HEK293 (cell line): Measurements from ENCODE around the gene TARS2.
A peak's percentile ranks its signal among the peaks of the same experiment; 100 is the strongest.

Experiments used
- CTCF ChIA-PET: fragments of 350-600 bp; formaldehyde crosslinking; extraction: SDS; loops from one replicate; lab custom pipeline; 2021; ENCODE audit warnings: antibody characterized with exemption; lab: Yijun Ruan, JAX
- POLR2A ChIA-PET: fragments of 300-600 bp; formaldehyde crosslinking; extraction: SDS; loops from one replicate; lab custom pipeline; 2020; ENCODE audit warnings: antibody characterized with exemption, inconsistent platforms; lab: Yijun Ruan, JAX
- H3K27ac ChIP-seq: fragments of 200-500 bp; sonication (Bioruptor generic); 2 replicates; pipeline ENCODE4 v1.5.1; 2014; ENCODE audit warnings: low read depth, low read length, control low read depth, inconsistent platforms; ENCODE audit errors: extremely low read depth
- H3K36me3 ChIP-seq, 2 experiments: fragments of 200-500 bp in 1 of 2; sonication (Bioruptor generic) in 1 of 2; 1 replicate in 1 of 2; 2 replicates in 1 of 2; pipeline ENCODE4 v1.5.1; 2014 to 2017; ENCODE audit warnings: inconsistent platforms in 2 of 2, low read length in 2 of 2; ENCODE audit not compliant: control insufficient read depth in 2 of 2, insufficient read depth in 1 of 2
- H3K4me1 ChIP-seq: fragments of 200-500 bp; sonication (Bioruptor generic); 2 replicates; pipeline ENCODE4 v1.5.1; 2014; ENCODE audit warnings: mild to moderate bottlenecking, low read length, inconsistent platforms; ENCODE audit not compliant: control insufficient read depth, insufficient read depth
- H3K4me3 ChIP-seq: 2 replicates; pipeline ENCODE4 v1.5.1; 2011; ENCODE audit warnings: low read depth, mild to moderate bottlenecking, control low read depth, low read length, moderate library complexity
- H3K9me3 ChIP-seq: fragments of 200-500 bp; sonication (Bioruptor generic); 2 replicates; pipeline ENCODE4 v1.5.1; 2014; ENCODE audit warnings: low read depth, low read length, inconsistent platforms; ENCODE audit not compliant: control insufficient read depth, insufficient read depth
- GLIS1 ChIP-seq: fragments of 450-650 bp; formaldehyde crosslinking; IDR thresholded peaks from 2 replicates; pipeline ENCODE4 v1.5.1; 2016; ENCODE audit warnings: missing biosample characterization, missing genetic modification characterization
- OVOL3 ChIP-seq: fragments of 450-650 bp; formaldehyde crosslinking; IDR thresholded peaks from 2 replicates; pipeline ENCODE4 v1.5.1; 2016; ENCODE audit warnings: missing biosample characterization, missing genetic modification characterization
- ZNF121 ChIP-seq: fragments of 450-650 bp; formaldehyde crosslinking; IDR thresholded peaks from 2 replicates; pipeline ENCODE4 v1.5.1; 2016; ENCODE audit warnings: missing biosample characterization, missing genetic modification characterization
- ZNF157 ChIP-seq: fragments of 450-650 bp; formaldehyde crosslinking; IDR thresholded peaks from 2 replicates; pipeline ENCODE4 v1.5.1; 2016; ENCODE audit warnings: missing biosample characterization, missing genetic modification characterization
- ZNF433 ChIP-seq: fragments of 450-650 bp; formaldehyde crosslinking; IDR thresholded peaks from 2 replicates; pipeline ENCODE4 v1.5.1; 2016; ENCODE audit warnings: missing biosample characterization, missing genetic modification characterization, low read depth
- ZNF600 ChIP-seq: fragments of 450-650 bp; formaldehyde crosslinking; IDR thresholded peaks from 2 replicates; pipeline ENCODE4 v1.5.1; 2016; ENCODE audit warnings: missing biosample characterization, missing genetic modification characterization
- ZNF629 ChIP-seq: fragments of 450-650 bp; formaldehyde crosslinking; IDR thresholded peaks from 2 replicates; pipeline ENCODE4 v1.5.1; 2017; ENCODE audit warnings: missing biosample characterization, missing genetic modification characterization
- ZNF664 ChIP-seq: fragments of 450-650 bp; formaldehyde crosslinking; IDR thresholded peaks from 2 replicates; pipeline ENCODE4 v1.5.1; 2016; ENCODE audit warnings: missing biosample characterization, missing genetic modification characterization
- TF ChIP-seq, protein P1 (sequence below): fragments of 450-650 bp; formaldehyde crosslinking; IDR thresholded peaks from 2 replicates; pipeline ENCODE4 v1.5.1; 2016; ENCODE audit warnings: missing biosample characterization, missing genetic modification characterization
- TF ChIP-seq, protein P2 (sequence below): fragments of 450-650 bp; formaldehyde crosslinking; IDR thresholded peaks from 2 replicates; pipeline ENCODE4 v1.5.1; 2016; ENCODE audit warnings: missing biosample characterization, missing genetic modification characterization
- TF ChIP-seq, protein P3 (sequence below): fragments of 450-650 bp; formaldehyde crosslinking; IDR thresholded peaks from 2 replicates; pipeline ENCODE4 v1.5.1; 2016; ENCODE audit warnings: missing biosample characterization, missing genetic modification characterization
- TF ChIP-seq, protein P4 (sequence below): fragments of 450-650 bp; formaldehyde crosslinking; IDR thresholded peaks from 2 replicates; pipeline ENCODE4 v1.5.1; 2016; ENCODE audit warnings: missing biosample characterization, missing genetic modification characterization

Gene TARS2

DNA sequence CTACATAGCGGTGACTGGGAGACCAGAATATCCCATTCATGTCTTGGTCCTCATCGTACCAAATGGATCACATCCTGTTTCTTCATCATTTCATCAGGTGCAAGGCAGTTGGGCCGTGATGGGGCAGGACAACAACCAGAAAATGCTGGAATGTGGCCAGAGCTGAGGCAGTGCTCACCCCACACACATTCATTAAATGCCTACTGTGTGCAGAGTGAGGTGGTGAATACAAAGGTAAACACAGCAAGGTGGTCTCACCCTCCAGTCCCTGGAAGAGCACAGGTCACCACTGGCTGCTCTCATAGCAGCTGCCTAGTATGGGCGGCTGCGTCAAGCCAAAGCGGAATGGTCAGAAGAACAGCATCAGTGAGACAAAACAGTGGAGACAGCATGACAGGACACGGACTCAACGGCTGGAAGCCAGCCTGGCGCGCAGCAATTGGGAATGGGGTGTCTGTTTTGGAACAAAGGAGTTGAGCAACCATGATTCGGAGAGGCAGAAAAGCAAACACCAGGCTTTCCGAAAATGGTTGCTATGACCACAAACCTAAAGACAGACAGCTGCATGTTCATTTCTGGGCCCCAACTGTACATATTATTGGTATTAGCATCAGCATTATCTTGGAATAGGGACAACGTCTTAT lies 56.4 kb downstream of the TARS2 start:
- no peaks in the 10 kb centered on the region; the same call in 1 of the 2 replicates for H3K4me1 ChIP-seq
- H3K36me3 ChIP-seq = no peaks in the 10 kb centered on the region
- H3K4me3 ChIP-seq = no peak overlapping the region
- CTCF ChIA-PET = interaction anchor here (1.2 to 8.8 kb wide), 4 partner anchors 9 to 17 kb away, joined by 3 to 73 read pairs (median 12); no protein-coding TSS in a partner anchor
- H3K9me3 ChIP-seq = no peaks in the 10 kb centered on the region
- no peak for TF ChIP-seq ZNF433 (tag by site-specific recombination)
- TF ChIP-seq ZNF600 = peak; percentile 76
- POLR2A ChIA-PET = no interaction called here
- H3K27ac ChIP-seq = no peak overlapping the region

DNA sequence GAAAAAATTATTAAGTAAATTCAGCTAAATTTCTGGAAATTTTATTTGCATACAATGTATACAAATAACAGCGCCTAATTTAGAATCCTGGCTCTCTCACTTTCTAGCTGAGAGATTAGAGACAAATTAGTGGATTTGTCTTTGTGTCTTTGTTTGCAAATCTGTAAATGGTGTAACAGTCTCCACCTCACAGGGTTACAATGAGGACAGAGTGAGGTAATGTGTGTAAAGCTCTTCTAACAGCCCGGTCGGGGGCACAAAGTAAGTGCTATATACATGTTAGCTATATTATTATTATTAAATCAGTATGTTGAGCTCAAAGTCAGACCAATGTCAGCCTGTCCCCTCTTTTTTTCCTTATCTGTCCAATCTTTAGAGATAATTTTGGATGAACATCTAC lies 57.0 kb downstream of the TARS2 start:
- H3K27ac ChIP-seq = no peak overlapping the region
- no peak overlapping the region for H3K4me3 ChIP-seq
- no peaks in the 10 kb centered on the region for H3K36me3 ChIP-seq
- no peaks in the 10 kb centered on the region; the same call in 1 of the 2 replicates for H3K4me1 ChIP-seq
- CTCF ChIA-PET = interaction anchor here (1.2 to 8.8 kb wide), 3 partner anchors 8 to 15 kb away, joined by 3 to 73 read pairs (median 13); no protein-coding TSS in a partner anchor
- TF ChIP-seq, protein P1, sequence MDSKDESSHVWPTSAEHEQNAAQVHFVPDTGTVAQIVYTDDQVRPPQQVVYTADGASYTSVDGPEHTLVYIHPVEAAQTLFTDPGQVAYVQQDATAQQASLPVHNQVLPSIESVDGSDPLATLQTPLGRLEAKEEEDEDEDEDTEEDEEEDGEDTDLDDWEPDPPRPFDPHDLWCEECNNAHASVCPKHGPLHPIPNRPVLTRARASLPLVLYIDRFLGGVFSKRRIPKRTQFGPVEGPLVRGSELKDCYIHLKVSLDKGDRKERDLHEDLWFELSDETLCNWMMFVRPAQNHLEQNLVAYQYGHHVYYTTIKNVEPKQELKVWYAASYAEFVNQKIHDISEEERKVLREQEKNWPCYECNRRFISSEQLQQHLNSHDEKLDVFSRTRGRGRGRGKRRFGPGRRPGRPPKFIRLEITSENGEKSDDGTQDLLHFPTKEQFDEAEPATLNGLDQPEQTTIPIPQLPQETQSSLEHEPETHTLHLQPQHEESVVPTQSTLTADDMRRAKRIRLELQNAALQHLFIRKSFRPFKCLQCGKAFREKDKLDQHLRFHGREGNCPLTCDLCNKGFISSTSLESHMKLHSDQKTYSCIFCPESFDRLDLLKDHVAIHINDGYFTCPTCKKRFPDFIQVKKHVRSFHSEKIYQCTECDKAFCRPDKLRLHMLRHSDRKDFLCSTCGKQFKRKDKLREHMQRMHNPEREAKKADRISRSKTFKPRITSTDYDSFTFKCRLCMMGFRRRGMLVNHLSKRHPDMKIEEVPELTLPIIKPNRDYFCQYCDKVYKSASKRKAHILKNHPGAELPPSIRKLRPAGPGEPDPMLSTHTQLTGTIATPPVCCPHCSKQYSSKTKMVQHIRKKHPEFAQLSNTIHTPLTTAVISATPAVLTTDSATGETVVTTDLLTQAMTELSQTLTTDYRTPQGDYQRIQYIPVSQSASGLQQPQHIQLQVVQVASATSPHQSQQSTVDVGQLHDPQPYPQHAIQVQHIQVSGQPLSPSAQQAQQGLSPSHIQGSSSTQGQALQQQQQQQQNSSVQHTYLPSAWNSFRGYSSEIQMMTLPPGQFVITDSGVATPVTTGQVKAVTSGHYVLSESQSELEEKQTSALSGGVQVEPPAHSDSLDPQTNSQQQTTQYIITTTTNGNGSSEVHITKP (tag by site-specific recombination) = peak; percentile 47; the same call in 1 of the 2 replicates
- TF ChIP-seq, protein P2, sequence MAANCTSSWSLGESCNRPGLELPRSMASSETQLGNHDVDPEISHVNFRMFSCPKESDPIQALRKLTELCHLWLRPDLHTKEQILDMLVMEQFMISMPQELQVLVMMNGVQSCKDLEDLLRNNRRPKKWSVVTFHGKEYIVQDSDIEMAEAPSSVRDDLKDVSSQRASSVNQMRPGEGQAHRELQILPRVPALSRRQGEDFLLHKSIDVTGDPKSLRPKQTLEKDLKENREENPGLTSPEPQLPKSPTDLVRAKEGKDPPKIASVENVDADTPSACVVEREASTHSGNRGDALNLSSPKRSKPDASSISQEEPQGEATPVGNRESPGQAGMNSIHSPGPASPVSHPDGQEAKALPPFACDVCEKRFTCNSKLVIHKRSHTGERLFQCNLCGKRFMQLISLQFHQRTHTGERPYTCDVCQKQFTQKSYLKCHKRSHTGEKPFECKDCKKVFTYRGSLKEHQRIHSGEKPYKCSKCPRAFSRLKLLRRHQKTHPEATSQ (tag by site-specific recombination) = no peak
- TF ChIP-seq ZNF157 = no peak
- TF ChIP-seq ZNF664 = peak; percentile 51; the same call in 1 of the 2 replicates
- no peak for TF ChIP-seq OVOL3 (tag by site-specific recombination)
- peak; percentile 24; the same call in 1 of the 2 replicates for TF ChIP-seq GLIS1 (tag by site-specific recombination)
- TF ChIP-seq ZNF629 = peak; percentile 36; the same call in 1 of the 2 replicates
- TF ChIP-seq, protein P3, sequence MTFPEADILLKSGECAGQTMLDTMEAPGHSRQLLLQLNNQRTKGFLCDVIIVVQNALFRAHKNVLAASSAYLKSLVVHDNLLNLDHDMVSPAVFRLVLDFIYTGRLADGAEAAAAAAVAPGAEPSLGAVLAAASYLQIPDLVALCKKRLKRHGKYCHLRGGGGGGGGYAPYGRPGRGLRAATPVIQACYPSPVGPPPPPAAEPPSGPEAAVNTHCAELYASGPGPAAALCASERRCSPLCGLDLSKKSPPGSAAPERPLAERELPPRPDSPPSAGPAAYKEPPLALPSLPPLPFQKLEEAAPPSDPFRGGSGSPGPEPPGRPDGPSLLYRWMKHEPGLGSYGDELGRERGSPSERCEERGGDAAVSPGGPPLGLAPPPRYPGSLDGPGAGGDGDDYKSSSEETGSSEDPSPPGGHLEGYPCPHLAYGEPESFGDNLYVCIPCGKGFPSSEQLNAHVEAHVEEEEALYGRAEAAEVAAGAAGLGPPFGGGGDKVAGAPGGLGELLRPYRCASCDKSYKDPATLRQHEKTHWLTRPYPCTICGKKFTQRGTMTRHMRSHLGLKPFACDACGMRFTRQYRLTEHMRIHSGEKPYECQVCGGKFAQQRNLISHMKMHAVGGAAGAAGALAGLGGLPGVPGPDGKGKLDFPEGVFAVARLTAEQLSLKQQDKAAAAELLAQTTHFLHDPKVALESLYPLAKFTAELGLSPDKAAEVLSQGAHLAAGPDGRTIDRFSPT = no peak
- TF ChIP-seq, all 188 proteins: peak for 4
- POLR2A ChIA-PET = no interaction called here
- no peaks in the 10 kb centered on the region for H3K9me3 ChIP-seq

DNA sequence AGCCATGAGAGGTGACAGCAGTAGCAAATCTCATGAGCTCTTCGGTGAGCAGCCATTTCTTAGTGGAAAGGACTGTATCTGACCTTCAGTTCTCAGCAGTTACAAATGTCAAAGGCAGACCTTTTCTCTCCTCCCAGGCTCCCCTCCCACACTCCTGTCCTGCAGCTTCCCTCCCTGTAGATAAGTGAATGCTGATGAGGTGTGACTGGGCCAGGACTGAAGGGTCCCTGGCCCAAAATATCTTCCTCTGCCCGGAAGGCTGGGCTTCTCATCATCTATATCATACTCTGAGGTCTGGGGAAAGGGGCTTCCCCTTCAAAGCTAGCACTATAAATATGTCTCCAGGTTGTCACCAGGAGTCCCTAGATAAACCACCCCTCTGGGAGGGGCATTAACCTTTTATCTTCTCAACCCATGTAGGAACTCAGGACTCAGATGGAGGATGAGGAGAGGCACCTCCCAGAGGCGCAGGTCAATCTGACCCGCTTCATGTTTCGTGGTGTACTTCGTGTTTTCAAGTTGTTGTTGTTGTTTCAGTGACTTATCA lies 58.3 kb downstream of the TARS2 start:
- ChIA-PET CTCF (interaction anchor here (0.8 to 8.8 kb wide), 3 partner anchors 9 to 14 kb away, joined by 3 to 73 read pairs (median 13); no protein-coding TSS in a partner anchor), POLR2A (interaction anchor here (0.6 to 0.7 kb wide), 2 partner anchors 29 to 237 kb away, joined by 4 to 5 read pairs; no protein-coding TSS in a partner anchor)
- Histone ChIP-seq H3K9me3 (no peaks in the 10 kb centered on the region), H3K27ac (no peak overlapping the region), H3K36me3 (no peaks in the 10 kb centered on the region), H3K4me1 (no peaks in the 10 kb centered on the region; the same call in 1 of the 2 replicates), H3K4me3 (no peak overlapping the region)
- 0 out of 2 replicates have a peak, but pooled peaks have one; percentile 1 for TF ChIP-seq ZNF121
- TF ChIP-seq, protein P4, sequence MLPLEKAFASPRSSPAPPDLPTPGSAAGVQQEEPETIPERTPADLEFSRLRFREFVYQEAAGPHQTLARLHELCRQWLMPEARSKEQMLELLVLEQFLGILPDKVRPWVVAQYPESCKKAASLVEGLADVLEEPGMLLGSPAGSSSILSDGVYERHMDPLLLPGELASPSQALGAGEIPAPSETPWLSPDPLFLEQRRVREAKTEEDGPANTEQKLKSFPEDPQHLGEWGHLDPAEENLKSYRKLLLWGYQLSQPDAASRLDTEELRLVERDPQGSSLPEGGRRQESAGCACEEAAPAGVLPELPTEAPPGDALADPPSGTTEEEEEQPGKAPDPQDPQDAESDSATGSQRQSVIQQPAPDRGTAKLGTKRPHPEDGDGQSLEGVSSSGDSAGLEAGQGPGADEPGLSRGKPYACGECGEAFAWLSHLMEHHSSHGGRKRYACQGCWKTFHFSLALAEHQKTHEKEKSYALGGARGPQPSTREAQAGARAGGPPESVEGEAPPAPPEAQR (tag by site-specific recombination) = no peak
